ENCODE data around the gene HSD17B14.
A peak's percentile ranks its signal among the peaks of the same experiment; 100 is the strongest.
"Not testable (repeated sequence)": the region's sequence is repeated elsewhere in the genome, so short reads cannot be mapped to it uniquely, and the experiment has no call there.

HSD17B14 gene

DNA sequence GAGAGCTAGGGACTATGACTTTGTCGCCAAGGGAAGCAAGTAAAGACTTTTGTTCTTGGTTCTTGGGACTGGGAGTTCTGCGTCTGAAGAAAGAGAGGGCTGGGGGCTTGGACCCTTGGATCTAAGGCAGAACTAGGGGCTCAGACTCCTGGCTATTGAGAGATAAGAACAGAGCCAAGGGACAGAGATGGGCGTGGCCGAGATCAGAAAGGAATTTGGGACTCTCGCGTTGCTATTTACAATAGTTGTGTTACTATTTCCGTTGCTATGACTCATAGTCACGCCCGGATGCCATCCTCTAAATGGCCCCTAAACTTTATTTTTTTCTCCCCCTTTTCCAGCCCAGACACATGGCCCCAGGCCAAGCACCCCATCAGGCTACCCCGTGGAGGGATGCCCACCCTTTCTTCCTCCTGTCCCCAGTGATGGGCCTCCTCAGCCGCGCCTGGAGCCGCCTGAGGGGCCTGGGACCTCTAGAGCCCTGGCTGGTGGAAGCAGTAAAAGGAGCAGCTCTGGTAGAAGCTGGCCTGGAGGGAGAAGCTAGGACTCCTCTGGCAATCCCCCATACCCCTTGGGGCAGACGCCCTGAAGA lies 36.7 kb upstream of the HSD17B14 start:
- H3K27me3 Mint-ChIP-seq (ENCODE audit: low read depth, poor library complexity) = peaks cover 3% of the 10 kb centered on the region
- peak overlapping the region; percentile 100 for H3K27ac Mint-ChIP-seq
- peaks cover 40% of the 10 kb centered on the region for H3K36me3 Mint-ChIP-seq (ENCODE audit: low read depth)
- H3K4me3 Mint-ChIP-seq = peak overlapping the region; percentile 99
- peaks cover 64% of the 10 kb centered on the region for H3K4me1 Mint-ChIP-seq
- DNase-seq = peak; percentile 69
- no peaks in the 10 kb centered on the region for H3K9me3 Mint-ChIP-seq
- TF ChIP-seq, protein P1, sequence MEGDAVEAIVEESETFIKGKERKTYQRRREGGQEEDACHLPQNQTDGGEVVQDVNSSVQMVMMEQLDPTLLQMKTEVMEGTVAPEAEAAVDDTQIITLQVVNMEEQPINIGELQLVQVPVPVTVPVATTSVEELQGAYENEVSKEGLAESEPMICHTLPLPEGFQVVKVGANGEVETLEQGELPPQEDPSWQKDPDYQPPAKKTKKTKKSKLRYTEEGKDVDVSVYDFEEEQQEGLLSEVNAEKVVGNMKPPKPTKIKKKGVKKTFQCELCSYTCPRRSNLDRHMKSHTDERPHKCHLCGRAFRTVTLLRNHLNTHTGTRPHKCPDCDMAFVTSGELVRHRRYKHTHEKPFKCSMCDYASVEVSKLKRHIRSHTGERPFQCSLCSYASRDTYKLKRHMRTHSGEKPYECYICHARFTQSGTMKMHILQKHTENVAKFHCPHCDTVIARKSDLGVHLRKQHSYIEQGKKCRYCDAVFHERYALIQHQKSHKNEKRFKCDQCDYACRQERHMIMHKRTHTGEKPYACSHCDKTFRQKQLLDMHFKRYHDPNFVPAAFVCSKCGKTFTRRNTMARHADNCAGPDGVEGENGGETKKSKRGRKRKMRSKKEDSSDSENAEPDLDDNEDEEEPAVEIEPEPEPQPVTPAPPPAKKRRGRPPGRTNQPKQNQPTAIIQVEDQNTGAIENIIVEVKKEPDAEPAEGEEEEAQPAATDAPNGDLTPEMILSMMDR (IDR thresholded peaks at IDR 0.05) = no peak

DNA sequence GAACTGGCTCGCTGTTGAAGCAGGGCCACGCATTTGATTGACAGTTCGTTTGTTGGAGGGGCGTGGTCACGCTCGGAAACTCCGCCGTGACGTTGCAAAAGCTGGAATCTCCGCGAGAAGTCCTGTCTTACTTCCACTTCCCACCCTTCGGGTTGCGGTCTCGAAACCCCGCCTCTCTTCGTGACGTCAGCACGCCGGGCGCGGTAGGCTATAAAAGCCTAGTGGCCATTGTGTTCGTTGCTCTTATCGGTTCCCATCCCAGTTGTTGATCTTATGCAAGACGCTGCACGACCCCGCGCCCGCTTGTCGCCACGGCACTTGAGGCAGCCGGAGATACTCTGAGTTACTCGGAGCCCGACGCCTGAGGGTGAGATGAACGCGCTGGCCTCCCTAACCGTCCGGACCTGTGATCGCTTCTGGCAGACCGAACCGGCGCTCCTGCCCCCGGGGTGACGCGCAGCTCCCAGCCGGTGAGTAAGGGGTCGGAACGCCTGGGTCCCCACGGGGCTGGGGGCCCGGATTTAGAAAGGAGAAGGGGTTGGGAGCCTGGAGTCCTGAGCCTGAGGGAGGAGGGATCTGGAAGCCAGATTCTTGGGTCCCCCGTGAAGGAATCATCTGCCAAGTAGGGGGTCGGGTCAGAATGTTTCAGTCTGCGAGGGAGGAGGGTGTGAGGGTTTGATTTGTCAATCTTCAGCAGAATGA lies 36.0 kb upstream of the HSD17B14 start, which contains the start of gene PPP1R15A:
Gene PPP1R15A, plus strand, starts transcription at position 240 of the 702 bp plus-strand sequence. CDS start 813 bp downstream, outside the sequence.
- DNase-seq = peak; percentile 99
- peak within 1 kb of the TSS; percentile 100 for H3K27ac Mint-ChIP-seq
- TF ChIP-seq, protein P1 (IDR thresholded peaks at IDR 0.05) = no peak
- no peaks in the 10 kb centered on the region for H3K9me3 Mint-ChIP-seq
- peaks cover 3% of the 10 kb centered on the region for H3K27me3 Mint-ChIP-seq (ENCODE audit: low read depth, poor library complexity)
- H3K36me3 Mint-ChIP-seq (ENCODE audit: low read depth) = peaks cover 34% of the 10 kb centered on the region
- peaks cover 67% of the 10 kb centered on the region for H3K4me1 Mint-ChIP-seq
- peak within 1 kb of the TSS; percentile 99 for H3K4me3 Mint-ChIP-seq

DNA sequence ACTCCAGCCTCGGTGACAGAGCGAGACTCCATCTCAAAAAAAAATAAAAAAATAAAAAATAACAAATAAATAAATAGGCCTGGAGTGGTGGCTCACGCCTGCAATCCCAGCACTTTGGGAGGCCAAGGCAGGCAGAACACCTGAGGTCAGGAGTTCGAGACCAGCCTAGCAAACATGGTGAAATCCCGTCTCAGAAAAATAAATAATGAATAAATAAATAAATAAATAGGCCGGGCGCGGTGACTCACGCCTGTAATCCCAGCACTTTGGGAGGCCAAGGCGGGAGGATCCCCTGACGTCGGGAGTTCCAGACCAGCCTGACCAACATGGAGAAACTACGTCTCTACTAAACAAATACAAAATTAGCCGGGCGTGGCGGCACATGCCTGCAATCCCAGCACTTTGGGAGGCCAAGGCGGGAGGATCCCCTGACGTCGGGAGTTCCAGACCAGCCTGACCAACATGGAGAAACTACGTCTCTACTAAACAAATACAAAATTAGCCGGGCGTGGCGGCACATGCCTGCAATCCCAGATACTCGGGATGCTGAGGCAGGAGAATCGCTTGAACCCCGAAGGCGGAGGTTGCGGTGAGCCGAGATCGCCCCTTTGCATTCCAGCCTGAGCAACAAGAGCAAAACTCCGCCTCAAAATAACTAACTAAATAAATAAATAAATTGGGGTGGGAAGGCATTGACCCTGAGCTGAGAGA lies 35.3 kb upstream of the HSD17B14 start:
- H3K27me3 Mint-ChIP-seq (ENCODE audit: low read depth, poor library complexity); H3K9me3 Mint-ChIP-seq; DNase-seq: not testable (repeated sequence)
- Mint-ChIP-seq H3K4me1 (peaks cover 73% of the 10 kb centered on the region), H3K4me3 (peak overlapping the region; percentile 99), H3K27ac (peak overlapping the region; percentile 100), H3K36me3 (ENCODE audit: low read depth) (peaks cover 31% of the 10 kb centered on the region)

DNA sequence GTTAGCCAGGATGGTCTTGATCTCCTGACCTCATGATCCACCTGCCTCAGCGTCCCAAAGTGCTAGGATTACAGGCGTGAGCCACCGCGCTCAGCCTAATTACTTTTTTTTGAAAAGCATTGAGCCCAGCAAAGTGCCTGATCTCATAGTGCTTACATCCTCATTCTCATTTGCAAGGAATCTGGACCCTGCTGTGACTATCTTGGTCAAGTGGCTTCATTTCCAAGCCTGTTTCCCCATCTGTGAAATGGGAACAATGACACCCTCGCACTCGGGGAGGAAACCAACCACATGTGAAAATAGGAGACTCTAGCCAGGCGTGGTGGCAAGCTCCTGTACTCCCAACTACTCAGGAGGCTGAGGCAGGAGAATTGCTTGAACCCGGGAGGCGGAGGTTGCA lies 33.8 kb upstream of the HSD17B14 start:
- peaks cover 68% of the 10 kb centered on the region for H3K4me1 Mint-ChIP-seq
- H3K9me3 Mint-ChIP-seq = no peaks in the 10 kb centered on the region
- H3K36me3 Mint-ChIP-seq (ENCODE audit: low read depth) = peaks cover 25% of the 10 kb centered on the region
- H3K27me3 Mint-ChIP-seq (ENCODE audit: low read depth, poor library complexity) = peaks cover 3% of the 10 kb centered on the region
- no peak for DNase-seq
- TF ChIP-seq, protein P1 (IDR thresholded peaks at IDR 0.05) = no peak
- no peak overlapping the region for H3K4me3 Mint-ChIP-seq
- no peak overlapping the region for H3K27ac Mint-ChIP-seq

DNA sequence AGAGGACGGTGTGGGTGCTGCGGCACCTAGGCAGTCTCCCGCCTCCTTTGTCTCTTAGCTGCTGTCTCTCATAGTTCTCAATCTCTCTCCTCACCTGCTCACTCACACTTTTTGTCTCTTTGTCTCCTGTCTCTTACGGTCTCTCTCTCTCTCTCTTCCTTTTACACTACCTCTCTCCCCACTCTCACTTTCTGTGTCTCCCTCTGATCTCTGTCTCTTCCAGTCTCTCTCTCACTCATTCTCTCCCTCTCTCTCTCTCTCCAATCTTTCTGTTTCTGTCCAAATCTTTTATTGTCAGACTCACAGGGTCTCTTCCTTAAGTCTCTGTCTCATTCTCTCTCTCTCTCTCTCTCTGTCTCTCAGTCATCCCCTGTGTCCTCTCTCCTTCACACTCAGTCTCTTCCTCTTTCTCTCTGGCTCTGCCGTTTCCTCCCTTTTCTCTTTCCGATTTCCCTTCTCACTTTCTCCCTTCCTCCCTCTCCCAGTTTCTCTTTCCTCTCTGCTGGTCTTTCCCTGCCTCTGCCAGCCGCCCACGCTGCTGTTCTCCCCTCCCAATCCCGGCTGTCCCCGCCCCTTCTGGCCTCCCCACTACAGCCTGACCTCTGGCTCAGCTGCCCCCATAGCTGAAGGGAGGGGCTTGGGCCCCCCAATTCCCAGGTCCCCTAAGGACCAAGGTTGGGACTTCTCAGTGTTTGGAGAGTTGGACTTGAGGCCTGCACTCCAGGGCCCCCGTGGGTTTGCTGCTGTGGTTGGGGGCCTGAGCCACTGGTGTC lies 32.0 kb upstream of the HSD17B14 start, which contains the start of gene PLEKHA4:
Gene PLEKHA4, minus strand, starts transcription at position 504 of the 773 bp plus-strand sequence. CDS start 997 bp downstream, outside the sequence.
- DNase-seq = peak; percentile 58
- peaks cover 59% of the 10 kb centered on the region for H3K4me1 Mint-ChIP-seq
- H3K36me3 Mint-ChIP-seq (ENCODE audit: low read depth) = peaks cover 25% of the 10 kb centered on the region
- peak within 1 kb of the TSS; percentile 99 for H3K27ac Mint-ChIP-seq
- TF ChIP-seq, protein P1 (IDR thresholded peaks at IDR 0.05) = no peak
- peak within 1 kb of the TSS; percentile 90 for H3K4me3 Mint-ChIP-seq
- peaks cover 3% of the 10 kb centered on the region for H3K27me3 Mint-ChIP-seq (ENCODE audit: low read depth, poor library complexity)
- H3K9me3 Mint-ChIP-seq = no peaks in the 10 kb centered on the region

Measured in nephron progenitor cell (in vitro differentiated cells).